Umbilical cord (tissue), 2 donors: ENCODE results near the gene PRPF4. TPM values are rescaled to one million over a fixed set of nuclear protein-coding genes. Genes with fewer than 3 reads are reported as not detected.

ENCODE experiments used
- DNase-seq: peaks from one replicate; pipeline ENCODE4 v3.0.0-alpha.2; 2015; ENCODE audit warnings: low spot score
- total RNA-seq: library from RNA; depleted of rRNA; stranded (reverse); fragments of >200 nt; gene quantifications from one replicate; pipeline ENCODE4 v1.2.3, GENCODE V29; 2014; ENCODE audit warnings: low replicate concordance; ENCODE audit not compliant: insufficient read depth

PRPF4 gene
- total RNA-seq, 1 donor from 2014 or later: 26.0 TPM

DNA sequence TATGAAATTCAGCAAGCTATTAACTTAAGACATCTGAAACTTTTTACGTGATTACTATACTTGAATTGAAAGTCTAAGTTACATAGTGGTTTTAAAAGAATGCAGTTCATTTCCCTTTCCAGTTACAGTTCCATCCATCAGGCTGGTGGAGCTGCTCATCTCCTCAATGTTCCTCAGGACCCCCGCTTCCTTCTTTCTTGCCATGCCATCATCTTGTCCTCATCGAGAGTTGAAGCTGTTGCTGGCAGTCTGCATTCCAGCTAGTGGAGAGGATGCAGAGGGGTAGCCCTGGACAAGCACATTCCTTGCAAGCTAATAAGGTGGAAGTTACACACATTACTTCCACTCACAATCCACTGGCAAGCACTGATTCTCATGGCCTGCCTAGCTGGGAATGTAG is 36.5 kb downstream of the PRPF4 start:
- DNase-seq: no peak

- no peak for DNase-seq
Measured at GRCh38 chr9:113313261-113313660, 37.8 kb downstream of the PRPF4 start.

DNA sequence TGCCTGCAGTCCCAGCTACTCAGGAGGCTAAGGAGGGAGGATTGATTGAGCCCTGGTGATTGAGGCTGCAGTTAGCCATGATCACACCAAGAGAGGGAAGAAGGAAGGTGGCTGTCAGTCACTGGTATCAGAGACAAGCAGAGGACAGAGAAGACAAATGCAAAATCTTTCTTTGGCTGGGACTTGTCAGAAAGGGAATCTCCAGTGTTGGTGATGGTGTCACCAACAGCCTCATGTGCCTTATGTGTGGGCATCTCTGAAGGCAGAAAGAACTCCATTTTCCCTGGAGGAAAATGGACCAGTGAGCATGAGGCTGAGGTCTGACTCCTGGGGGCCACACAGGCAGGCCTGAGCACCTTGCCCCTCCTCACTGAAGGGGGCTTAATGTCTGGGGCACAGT is 39.8 kb downstream of the PRPF4 start:
- DNase-seq: no peak

GRCh38 chr9:113316030-113316429 is 40.6 kb downstream of the PRPF4 start:
- no peak for DNase-seq

- DNase-seq: peak; percentile 28
Measured at GRCh38 chr9:113317777-113318176, 42.3 kb downstream of the PRPF4 start.

- DNase-seq: no peak
Measured at GRCh38 chr9:113319054-113319453, 43.6 kb downstream of the PRPF4 start.

DNA sequence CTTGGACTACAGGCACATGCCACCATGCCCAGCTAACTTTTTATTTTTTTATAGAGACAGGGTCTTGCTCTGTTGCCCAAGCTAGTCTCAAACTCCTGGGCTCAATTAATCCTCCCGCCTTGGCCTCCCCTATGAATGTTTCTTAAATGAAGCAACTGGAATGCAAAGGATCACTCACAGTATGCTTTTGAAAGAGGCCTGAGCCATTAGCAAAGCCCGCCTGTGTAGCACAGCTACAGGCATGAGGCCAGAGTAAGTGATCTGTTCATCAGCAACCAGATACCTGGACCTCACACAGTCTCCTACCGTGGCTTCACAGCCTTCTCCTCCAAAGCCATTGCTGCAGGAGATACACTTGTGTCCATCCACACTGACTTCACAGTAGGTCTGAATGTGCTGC is 44.6 kb downstream of the PRPF4 start:
- no peak for DNase-seq

- no peak for DNase-seq
Measured at GRCh38 chr9:113322671-113323070, 47.2 kb downstream of the PRPF4 start.

- DNase-seq: no peak
Measured at GRCh38 chr9:113326230-113326629, 50.8 kb downstream of the PRPF4 start.

DNA sequence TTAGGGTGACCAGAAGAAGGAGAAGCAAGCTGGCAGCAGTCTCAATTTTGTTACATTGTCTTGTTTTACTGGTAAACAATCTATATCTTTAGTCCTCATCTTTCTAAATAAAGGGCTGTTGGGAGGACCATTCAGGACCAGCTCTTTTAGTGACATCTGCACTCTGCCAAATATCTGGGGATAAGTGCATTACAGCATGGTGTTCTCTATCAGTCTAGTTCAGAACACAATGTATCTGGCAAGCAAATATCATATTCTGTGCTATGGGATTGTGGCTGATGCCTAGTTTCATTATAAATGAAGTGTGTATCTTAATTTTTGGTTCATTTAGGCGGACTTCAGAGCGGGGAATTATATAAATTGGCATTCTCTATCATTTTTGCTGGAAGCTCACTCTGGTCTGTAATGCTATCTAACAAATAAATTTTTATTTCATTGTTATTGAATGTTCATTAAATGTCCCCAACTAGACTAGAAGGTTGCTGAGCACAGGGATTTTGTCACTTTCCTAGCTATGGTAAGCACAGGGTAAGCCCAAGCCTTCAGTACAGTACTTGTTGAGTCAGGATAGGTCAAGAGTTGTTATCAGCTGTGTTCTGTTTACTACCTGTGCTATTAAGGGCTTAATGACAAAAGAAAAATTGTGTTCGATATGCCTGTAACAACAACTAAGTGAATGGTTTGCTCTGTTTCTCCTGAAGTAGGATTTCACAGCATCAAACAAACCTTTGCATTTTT is 52.8 kb downstream of the PRPF4 start:
- DNase-seq: no peak

- DNase-seq: no peak
Measured at GRCh38 chr9:113331780-113332179, 56.3 kb downstream of the PRPF4 start.

DNA sequence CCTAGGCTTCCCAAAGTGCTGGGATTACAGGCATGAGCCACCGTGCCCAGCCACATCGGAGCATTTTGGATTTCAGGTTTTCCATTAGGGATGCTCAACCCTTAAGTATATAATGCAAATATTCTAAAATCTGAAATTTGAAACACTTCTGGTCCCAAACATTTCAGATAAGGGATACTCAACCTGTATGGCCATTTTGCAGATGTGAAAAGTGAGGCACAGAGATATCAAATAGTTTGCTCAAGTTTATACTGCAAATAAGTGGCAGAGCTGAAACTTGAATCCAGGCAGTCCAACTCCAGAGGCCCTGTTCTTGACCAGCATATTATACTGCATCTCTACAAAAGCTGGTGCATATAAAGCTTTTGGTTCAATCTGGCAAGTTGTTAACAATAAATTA is 62.3 kb downstream of the PRPF4 start:
- DNase-seq: no peak

DNA sequence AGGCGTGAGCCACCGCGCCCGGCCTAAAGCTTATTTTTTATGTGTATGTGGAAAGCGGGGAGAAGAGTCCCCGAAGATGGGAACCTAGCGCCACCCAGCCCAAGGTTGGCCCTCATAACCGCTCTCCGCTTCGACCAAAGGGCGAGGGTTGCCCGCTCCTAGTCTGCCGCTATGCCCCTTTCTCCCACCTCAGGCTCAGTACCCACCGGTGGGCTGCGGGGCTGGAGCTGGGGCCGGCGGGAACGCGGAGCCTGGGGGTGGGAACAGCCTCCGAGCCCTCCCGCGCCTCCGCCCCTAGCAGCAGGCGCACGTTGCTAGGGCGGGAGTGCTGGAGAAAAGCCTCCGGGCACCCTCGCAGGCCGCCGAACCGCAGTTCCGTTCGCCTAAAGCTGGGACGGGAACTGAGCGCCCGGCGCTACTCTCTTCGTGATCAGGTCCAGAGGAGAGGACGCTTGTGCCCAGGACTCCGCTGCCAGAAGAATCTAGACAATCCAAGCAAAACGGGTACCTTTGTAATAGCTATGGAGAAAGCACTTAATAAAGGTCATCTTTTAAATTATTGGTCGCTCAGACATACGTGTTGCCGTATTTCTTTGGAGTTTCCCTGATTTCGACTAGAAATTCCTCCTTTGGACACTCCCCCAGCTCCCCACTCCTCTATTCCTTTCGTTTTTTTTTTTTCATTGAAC is 64.7 kb downstream of the PRPF4 start, which contains the start of gene WDR31:
WDR31 (minus strand) TSS at position 265 of the 689 bp plus-strand sequence. CDS start 8,253 bp downstream, outside the sequence.
- DNase-seq: peak; percentile 92

DNA sequence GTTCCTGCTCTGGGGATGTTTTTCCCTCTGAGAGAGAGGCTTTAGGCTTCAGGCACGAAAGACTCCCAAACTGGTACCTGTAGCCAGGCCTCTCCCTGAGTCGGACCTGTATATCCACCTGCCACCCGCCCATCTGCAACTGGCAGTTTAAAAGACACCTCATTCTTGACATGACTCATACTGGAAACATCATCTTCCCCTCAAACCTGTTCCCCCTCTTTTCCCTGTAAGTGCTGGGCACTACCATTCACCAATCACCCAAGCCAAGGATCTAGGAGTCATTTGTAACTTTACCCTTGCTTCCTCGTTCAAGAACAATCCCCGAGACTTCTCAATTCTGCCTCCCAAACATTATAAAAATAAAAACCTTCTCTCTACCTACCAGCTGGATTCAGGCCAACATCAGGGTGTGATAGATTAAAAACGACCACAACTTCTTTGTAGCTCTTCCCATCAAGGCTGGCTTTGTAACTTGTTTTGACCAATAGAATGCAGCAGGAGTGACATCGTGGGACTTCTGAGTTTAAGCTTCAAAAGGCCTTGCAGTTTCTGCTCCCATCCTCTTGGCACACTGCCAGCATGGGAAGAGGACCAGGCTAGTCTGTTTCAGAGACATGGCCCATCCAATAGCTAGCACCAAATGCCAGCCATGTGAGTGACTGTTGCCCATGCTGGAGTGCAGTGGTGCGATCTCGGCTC is 66.4 kb downstream of the PRPF4 start:
- peak; percentile 42 for DNase-seq

Other genes with a start within 250 kb of the PRPF4 start
- gene ZFP37, start 218.9 kb upstream of the PRPF4 start, total RNA-seq: 7.9 TPM
- 8.9 TPM for gene SLC31A2, start 124.7 kb upstream of the PRPF4 start, total RNA-seq
- gene FKBP15, start 54.4 kb upstream of the PRPF4 start, total RNA-seq: 17.8 TPM
- 11.8 TPM for gene SLC31A1, start 54.1 kb upstream of the PRPF4 start, total RNA-seq
- gene CDC26, start 86 bp upstream of the PRPF4 start, total RNA-seq: 35.2 TPM
- gene RNF183, start 27.7 kb downstream of the PRPF4 start, total RNA-seq: 3.4 TPM
- 3.1 TPM for gene WDR31, start 64.6 kb downstream of the PRPF4 start, total RNA-seq
- gene BSPRY, start 73.9 kb downstream of the PRPF4 start, total RNA-seq: 2.6 TPM
- 12.5 TPM for gene HDHD3, start 101.3 kb downstream of the PRPF4 start, total RNA-seq
- 28.6 TPM for gene ALAD, start 125.6 kb downstream of the PRPF4 start, total RNA-seq
- gene POLE3, start 135.0 kb downstream of the PRPF4 start, total RNA-seq: 42.4 TPM
- 1.4 TPM for gene C9orf43, start 135.1 kb downstream of the PRPF4 start, total RNA-seq
- 42.1 TPM for gene RGS3, start 188.1 kb downstream of the PRPF4 start, total RNA-seq